Measurements from ENCODE around the gene TMEM163.
"Not testable (repeated sequence)": the region's sequence is repeated elsewhere in the genome, so short reads cannot be mapped to it uniquely, and the experiment has no call there.

The TMEM163 gene

GRCh38 chr2:134626781-134627180, 92.0 kb downstream of the TMEM163 start:
- DNase-seq (ENCODE audit: extremely low read depth, low read depth), result no peak
- TF ChIP-seq, protein P1, sequence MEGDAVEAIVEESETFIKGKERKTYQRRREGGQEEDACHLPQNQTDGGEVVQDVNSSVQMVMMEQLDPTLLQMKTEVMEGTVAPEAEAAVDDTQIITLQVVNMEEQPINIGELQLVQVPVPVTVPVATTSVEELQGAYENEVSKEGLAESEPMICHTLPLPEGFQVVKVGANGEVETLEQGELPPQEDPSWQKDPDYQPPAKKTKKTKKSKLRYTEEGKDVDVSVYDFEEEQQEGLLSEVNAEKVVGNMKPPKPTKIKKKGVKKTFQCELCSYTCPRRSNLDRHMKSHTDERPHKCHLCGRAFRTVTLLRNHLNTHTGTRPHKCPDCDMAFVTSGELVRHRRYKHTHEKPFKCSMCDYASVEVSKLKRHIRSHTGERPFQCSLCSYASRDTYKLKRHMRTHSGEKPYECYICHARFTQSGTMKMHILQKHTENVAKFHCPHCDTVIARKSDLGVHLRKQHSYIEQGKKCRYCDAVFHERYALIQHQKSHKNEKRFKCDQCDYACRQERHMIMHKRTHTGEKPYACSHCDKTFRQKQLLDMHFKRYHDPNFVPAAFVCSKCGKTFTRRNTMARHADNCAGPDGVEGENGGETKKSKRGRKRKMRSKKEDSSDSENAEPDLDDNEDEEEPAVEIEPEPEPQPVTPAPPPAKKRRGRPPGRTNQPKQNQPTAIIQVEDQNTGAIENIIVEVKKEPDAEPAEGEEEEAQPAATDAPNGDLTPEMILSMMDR (IDR thresholded peaks at IDR 0.05; ENCODE audit: low read depth, low read length), result no peak

DNA sequence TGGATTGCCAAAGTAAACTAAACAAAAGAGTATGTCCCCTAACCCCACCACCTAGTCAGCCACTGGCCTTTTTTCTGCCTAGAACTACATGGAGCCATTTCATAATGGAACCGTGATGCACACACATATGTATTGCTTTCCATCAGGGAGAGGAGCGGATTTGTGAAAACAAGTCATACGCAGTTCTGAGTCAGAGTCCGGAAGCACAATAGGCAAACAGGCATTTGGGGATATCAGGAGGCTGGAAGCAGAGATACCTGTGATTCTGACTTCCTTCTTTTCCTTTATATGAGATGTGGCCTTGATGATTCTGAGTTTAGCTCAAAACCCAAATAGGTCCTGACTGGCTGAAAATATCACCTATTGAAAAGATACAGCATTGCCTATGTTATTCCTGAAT, 93.5 kb downstream of the TMEM163 start:
- TF ChIP-seq, protein P1 (IDR thresholded peaks at IDR 0.05; ENCODE audit: low read depth, low read length), result no peak
- DNase-seq (ENCODE audit: extremely low read depth, low read depth), result no peak

DNA sequence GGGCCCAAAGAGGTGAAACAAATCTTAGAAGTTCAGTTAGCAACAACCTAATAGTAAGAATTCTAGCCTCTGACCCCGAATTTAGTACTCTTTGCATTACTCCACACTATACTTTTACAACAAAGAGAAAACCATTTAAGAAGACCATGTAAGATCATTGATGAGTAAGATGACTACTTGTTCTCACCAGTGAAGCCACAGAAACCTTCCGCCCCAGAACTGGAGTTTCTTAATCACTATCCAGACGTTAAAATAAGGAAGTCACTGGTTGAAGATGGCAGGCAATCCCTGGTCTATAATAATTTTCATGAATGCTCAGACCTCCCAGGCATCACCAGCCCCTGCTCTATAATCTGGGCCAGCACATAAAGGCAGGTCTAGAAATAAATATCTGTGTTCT, 95.0 kb downstream of the TMEM163 start:
- DNase-seq (ENCODE audit: extremely low read depth, low read depth), result no peak
- TF ChIP-seq, protein P1 (IDR thresholded peaks at IDR 0.05; ENCODE audit: low read depth, low read length), result no peak

DNA sequence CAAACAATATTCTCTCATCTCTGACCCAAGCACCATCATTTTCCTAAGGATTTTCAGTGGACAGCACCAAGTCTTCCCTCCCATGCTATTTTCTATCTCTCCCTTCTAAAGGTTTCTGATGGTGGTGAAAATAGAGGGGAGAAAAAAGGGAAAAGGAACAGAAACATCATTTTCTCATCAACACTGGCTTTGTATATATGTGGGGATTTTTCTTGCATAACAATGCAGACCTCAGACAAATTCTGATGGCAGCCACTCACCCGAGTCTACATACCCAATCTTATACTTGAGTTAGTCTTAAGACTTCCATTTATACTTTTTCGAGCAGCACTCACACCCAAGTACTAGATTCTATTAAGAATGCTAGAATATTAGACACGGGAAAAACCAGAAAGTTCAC, 95.8 kb downstream of the TMEM163 start:
- no peak for DNase-seq (ENCODE audit: extremely low read depth, low read depth)
- TF ChIP-seq, protein P1 (IDR thresholded peaks at IDR 0.05; ENCODE audit: low read depth, low read length), result no peak

- DNase-seq (ENCODE audit: extremely low read depth, low read depth), result no peak
- TF ChIP-seq, protein P1 (IDR thresholded peaks at IDR 0.05; ENCODE audit: low read depth, low read length), result no peak
Observed at GRCh38 chr2:134621939-134622705, 96.7 kb downstream of the TMEM163 start.

GRCh38 chr2:134619250-134619649, 99.5 kb downstream of the TMEM163 start:
- no peak for DNase-seq (ENCODE audit: extremely low read depth, low read depth)
- TF ChIP-seq, protein P1 (IDR thresholded peaks at IDR 0.05; ENCODE audit: low read depth, low read length), result no peak

- DNase-seq (ENCODE audit: extremely low read depth, low read depth), result not testable (repeated sequence)
Observed at GRCh38 chr2:134615480-134615879, 103.3 kb downstream of the TMEM163 start.

DNA sequence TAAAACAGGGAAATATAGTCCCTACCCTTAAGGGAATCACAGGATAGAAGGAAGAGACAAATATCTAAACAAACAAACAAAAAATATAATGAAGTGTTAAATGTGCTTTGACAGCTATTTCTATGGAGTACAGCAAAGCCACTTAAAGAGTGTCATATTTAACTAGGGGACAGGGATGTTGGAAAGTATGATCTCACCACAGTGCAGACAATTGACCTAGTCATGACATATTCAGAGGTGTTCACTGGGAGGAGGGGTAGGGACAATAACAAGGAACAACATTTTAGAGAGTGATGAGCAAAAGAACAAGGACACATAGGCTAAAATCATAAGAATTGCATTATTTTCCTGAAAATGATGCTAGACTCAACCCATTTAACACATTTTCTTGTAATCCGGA, 107.5 kb downstream of the TMEM163 start:
- TF ChIP-seq, protein P1 (IDR thresholded peaks at IDR 0.05; ENCODE audit: low read depth, low read length), result no peak
- no peak for DNase-seq (ENCODE audit: extremely low read depth, low read depth)

Data from AG09319 (cell line).